CD4-positive, alpha-beta T cell treated with Interleukin-10 for 1 hour (primary cell): Measurements from ENCODE around the gene LAIR2.
"Not testable (repeated sequence)": the region's sequence is repeated elsewhere in the genome, so short reads cannot be mapped to it uniquely, and the experiment has no call there.

Experiments
- DNase-seq: peaks from one replicate; pipeline ENCODE4 v3.0.0-alpha.2; 2020

The LAIR2 gene

DNA sequence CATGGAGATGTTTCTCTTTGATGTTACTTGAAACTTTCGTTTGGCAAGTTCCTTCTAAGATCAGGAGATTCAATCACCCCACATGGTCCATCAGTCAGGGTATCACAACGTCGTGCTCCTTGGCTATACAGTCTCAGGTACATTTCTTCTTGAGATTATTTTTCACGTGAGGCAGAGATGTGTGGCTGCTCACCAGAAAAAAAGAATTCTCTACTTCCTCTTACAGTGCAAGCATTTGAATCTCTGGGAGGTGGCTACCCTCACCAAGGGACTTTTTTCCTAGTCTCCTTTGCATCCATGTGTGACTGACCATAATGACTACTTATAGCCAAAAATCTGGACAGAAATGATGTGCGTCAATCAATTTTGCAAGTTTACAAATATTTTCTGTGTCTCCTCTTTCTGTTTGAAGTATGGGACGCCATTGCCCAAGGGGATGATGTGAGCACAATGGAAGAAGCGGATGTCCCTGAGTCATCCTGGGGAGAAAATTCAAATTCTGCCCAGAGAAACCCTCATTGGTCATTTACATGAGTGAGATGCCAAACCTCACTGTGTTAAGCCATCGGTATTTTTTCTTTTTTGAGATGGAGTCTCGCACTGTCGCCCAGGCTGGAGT, 8.6 kb upstream of the LAIR2 start:
- no peak for DNase-seq

DNA sequence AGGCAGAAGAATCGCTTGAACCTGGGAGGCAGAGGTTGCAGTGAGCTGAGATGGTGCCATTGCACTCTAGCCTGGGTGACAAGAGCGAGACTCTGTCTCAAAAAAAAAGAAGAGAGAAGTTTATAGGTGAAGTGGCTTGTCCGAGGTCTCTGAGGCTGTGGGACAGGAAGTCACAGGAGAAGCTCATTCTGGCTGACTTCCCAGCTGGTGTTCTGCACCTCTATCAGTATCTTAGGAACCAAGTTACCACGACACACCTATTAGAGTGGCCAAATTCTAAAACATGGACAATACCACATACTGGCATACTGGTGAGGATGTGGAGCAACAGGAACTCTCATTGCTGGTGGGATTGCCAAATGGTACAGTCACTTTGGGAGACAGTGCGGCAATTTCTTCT, 7.3 kb upstream of the LAIR2 start:
- not testable (repeated sequence) for DNase-seq

DNA sequence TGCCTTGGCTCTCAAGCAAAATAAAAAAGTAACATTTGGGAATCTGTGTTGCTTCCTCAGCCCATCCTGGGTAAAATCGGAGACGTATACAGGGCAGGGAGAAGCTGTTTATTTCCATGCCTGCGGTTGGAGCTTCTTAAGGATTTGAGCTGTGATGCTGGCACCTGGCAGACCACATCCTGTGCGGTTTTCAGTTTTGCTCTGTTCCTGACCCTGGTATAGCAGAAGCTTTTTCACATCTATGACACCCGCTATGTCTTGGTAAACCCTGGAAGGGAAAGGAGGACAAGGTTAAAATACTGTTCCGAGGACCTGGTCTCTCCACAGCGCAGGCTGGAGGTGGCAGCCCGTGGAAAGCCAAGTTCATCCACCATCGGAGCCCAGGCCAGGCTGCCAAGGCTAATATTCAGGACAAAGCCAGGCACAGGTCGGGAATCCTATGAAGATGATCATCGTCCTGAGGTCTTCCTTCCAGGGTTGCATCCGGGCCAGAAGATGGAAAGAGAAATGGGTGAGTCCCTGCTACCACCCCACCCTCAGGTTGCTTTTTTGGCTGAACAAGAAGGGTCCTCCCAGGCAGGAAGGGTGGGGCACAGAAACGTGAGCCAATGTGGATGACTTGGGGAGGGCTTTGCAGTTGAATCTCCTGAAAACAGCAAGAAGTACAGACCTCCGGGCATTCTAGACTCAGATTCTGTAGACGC, 4.7 kb upstream of the LAIR2 start:
- peak; percentile 15 for DNase-seq

DNA sequence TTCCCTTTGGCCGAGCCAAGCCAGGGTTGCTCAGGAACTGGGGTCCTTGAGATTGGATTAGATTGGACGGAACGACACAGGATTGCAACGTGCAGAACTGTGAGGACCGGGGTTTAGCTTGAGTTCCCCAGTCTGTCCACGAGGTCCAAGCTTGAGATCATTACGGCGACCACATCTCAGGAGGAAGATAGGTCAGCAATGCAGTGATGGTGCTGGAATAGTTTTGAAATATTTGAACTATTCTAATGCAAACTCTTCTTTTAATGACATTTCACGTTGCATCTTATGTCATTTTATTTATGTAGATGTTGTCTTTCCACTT, 4.2 kb upstream of the LAIR2 start:
- not testable (repeated sequence) for DNase-seq

DNA sequence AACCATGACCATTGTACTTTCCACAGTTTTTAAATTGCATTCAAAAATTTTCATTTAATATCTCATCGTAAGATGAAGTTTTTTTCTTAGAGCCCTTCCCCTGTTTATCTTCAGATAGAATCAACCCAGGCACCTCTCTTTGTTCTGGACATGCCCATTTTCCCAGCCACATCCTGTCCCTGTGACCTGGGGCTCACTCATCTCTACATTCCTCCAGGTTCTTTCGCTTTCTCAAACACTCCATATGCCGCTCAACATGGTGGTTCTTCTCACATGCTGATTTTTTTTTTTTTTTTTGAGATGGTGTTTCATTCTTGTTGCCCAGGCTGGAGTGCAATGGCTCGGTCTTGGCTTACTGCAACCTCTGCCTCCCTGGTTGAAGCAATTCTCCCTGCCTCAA, 2.9 kb downstream of the LAIR2 start:
- DNase-seq: not testable (repeated sequence)

DNA sequence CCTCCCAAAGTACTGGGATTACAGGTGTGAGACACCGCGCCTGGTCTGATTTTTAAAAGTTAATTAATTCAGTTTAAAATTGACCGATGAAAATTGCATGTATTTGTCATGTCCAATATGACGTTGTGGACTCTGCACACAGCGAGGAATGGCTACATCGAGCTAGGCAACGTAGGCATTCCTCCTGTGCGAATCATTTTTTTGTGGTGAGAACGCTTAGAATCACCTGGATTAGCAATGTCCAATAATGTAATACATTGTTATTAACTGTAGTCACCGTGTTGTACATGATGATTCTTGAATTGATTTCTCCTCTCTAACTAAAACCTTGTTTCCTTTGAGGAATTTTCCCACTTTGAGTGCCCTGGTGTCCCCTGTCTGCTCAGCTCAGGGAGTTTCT, 3.4 kb downstream of the LAIR2 start:
- no peak for DNase-seq

DNA sequence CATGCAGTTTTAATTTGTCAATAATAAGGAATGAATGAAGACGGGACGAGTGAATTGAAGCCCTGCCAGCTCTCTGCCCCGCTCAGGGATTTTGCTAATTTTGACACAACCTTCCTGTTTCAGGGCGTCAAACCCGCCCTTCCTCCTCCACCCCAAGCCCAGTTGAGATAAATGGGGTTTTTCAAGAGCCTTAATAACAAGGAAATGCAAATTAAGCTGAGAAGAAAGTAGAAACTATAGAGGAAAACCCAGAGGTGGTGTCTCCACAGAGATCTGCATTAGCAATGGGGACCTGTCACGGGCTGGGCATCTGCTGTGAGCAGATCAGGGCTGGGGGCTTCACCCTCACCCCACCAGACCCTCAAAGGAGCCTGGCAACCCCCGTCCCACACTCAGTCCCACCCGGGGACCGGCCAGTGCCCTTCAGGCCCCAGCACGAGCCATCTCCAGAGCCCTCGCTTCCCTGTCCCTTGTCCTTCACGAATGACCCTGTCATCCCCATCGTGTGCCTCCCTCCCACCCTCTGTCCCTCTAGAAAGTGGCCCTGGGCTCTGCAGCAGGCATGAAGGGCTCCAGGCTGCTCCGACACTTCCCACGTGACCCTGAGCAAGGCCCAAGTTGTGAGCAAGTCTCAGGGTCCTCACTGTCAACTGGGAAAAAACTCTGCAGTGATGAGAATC, 4.5 kb downstream of the LAIR2 start:
- DNase-seq: not testable (repeated sequence)

DNA sequence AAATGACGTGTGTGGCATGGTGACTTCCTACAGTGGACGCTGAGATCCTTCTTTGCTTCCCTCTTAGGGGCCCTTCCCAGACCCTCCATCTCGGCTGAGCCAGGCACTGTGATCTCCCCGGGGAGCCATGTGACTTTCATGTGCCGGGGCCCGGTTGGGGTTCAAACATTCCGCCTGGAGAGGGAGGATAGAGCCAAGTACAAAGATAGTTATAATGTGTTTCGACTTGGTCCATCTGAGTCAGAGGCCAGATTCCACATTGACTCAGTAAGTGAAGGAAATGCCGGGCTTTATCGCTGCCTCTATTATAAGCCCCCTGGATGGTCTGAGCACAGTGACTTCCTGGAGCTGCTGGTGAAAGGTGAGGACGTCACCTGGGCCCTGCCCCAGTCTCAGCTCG, 5.2 kb downstream of the LAIR2 start:
- no peak for DNase-seq

DNA sequence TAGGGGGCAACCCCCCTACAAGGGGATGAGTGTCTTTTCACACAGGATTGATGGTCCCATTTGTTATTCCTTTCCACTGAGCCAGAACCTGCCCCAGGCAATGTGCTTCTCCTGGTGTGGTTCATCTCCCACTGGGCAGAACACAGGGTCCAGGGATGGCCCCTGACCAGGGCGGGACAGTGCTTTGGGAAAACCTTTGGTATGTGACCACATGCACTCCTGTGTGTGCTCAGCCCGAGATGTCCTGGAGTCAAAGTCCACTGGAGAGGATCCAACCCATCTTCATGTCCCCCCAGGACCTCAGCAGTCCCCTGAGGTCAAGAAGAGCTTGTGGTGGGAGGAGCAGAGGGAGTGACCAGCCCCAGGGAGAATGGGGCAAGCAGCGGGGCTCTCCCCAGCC, 5.9 kb downstream of the LAIR2 start:
- not testable (repeated sequence) for DNase-seq

DNA sequence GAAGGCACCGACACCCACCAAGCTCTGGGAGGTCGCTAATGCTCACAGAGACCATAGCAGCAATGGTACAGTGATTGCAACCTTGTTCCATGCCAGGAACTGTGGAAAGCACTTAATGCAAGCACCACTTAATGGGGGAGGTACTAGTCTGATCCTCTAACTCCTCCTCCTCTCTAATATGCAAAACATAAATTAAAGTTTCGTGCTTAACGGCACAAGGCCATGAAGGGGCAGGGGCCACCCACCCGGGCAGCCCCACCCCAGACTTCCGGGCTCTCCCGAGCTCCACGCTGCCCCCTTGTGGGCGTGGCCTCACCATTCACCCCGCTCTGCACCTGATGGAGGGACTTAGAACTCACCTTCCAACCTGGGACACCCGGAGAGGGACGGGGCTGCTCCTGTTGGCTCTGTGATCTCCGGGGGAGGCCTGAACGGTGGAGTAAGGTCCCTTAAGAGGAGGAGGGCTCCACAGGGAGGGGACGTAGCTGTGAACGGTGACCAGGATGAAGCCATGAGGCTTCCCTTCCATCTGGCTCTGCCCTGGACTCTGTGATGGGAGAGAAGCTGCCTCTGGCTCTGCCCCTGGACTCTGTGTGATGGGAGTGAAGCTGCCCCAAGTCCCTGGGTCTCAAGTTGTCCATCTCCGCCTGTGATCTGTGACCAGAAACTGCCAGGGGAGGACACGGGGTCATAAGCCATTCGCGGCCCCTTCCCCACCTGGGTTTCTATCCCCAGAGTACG, 6.7 kb downstream of the LAIR2 start:
- DNase-seq: not testable (repeated sequence)

DNA sequence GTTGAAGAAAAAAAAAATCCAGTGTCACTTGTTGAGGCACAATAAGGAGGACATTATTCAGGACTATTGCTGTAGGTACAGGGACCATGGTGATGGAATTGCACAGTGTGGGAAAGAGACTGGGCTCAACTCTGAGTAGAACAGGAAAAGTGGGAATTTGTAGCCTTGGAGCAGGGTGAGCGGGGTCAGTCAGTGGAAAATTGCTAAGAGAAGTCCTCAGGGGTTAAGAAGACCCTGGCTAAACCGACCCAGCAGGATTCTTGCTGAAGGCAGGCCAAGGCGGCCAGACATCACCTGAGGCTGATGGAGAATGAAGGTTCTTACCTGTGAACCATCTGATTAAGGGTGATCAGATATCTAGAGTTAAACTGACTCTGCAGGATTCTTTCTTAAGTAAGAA, 12.5 kb downstream of the LAIR2 start:
- DNase-seq: no peak

DNA sequence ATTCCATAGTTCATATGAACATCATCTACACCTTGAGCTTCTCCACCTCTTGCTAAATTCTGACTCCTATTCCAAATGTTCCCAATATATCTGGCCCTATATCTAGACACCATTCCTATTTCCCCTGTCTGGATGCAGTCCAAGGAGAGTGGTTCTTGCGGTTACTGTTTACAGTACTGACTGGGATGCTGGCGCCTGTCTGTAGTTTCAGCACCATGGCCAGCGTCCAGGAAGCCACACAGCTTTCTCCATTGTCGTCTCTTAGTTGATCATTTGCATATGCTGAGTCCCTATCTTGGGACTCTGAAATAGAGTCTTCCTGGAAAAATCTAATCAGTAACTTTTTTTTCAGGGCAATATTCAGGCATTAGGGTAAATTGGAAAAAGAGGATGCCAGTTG, 14.9 kb downstream of the LAIR2 start:
- peak; percentile 48 for DNase-seq

DNA sequence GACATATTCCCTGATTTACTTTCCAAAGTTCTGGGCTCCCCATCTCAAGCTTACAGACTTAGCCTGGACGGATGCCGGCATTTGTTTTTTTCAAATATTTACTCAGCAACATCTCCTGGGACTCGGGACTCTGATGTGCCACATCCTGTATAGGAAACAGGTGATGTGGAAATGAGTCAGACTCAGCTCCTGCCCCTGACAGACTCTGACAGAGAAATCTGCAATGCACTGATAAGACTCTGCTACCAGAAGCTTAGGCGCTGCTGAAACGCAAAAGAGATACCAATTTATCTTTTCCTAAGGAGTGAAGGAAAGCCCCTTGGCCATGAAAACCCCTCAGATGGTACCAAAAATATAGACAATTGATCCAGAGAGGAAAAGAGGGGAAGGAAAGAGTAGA, 16.2 kb downstream of the LAIR2 start:
- DNase-seq: no peak

DNA sequence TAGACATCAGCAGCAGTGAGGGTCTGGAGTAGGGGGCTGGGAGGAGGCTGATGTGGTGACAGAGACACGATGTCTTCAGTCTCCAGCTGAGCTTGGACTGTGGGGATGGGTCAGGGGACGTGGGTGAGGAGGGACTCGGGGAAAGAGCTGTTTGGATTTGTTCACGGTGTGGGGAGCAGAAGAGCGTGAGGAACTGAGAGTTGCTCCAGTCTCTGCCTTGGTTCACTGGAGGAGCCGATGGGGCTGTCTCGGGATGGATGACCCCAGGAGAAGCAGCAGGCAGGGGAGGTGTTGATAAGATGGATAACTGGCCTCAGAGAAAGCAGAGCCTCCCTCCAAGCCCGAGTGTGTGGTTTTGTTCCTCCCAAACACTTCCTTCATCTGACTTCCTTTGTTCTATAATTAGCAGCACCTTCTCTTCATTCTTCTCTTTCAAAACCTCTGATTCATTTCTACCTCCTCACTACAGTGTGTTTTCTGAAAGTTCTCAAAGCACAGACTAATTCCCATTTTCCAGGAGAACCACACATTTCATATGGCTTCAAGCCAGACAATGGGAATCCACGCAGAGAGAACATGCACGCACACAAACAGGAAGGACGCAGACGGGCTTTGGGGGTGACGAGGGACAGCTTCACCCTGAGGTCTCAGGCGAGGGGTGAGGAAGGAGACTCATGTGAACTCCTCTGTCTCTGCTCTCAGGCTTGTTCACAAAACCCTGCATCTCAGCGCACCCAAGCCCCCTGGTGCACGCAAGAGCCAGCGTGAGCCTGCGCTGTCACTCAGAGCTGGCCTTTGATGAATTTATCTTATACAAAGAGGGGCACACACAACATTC, 18.6 kb downstream of the LAIR2 start:
- no peak for DNase-seq

DNA sequence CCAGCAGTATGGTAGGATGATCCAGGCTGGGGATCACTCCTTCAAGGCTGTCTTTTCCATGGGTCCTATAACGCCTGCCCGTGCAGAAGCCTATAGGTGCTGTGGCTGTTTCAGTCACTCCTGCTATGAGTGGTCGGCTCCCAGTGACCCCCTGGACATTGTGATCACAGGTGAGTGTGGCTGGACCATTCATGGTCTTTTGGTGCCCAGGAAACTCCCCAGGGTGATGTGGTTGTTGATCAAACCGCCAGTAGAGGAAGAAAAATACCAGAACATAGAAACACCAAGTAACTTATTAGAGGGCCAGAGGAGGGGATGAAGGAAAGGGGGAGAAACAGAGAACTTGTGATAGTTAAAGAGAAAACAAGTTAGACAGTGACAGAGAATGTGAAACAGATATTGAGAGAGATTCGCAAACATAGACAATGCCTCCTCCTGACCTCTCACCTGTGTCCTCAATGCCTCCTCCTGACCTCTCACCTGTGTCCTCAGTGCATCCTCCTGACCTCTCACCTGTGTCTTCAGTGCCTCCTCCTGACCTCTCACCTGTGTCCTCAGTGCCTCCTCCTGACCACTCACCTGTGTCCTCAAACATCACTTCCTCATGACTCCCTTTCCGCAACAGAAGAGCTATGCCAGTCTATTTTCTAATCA, 19.4 kb downstream of the LAIR2 start:
- no peak for DNase-seq

DNA sequence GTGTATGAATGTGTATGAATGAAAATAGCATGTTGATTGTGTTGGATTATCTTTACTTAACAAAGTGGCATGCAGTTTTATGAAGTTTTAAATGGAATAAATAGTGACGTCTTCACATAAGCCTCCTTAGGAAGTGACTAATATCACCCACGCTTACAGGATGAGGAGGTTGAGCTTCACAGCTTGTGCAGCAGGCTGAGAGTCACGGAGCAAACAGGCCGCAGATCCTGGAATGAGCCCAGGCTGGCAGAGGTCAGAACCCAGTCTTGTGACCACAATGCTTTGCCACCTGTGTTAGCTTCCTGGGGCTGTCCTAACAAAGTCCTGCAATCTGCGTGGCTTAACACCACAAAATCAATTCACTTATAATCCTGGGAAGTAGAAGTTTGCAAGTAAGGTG, 20.8 kb downstream of the LAIR2 start:
- no peak for DNase-seq

DNA sequence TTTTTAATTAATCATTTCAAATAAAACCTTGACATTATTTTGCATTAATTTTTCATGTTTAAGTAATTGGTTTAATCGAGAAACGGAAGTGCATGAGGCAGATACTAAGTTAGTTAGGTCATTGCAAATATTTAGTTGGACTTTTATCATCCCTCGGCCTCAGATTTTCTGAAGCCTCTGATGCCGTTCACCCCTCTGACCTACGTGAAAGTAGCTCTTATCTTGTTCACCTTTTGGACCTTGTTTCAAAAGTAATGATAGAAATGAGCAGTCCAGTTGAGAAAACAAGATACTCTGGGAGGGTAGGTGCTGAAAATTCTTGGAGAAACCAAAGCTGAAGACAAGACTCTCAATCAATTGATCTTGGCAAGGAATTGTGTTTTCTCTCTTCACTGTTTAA, 23.0 kb downstream of the LAIR2 start:
- no peak for DNase-seq

DNA sequence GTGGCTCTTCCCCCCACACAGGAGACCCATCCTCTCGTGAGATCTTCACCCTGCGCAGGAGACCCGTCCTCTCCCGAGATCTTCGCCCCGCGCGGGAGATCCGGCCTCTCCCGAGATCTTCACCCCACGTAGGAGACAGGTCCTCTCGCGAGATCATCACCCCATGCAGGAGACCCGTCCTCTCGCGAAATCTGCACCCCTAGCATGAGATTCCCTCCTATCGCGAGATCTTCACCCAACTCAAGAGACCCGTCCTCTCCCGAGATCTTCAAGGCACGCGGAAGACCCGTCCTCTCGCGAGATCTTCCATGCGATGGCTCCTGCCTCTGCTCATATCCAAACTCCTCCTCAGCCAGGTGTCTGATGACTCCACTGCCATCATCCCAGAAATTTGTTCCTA, 24.3 kb downstream of the LAIR2 start:
- no peak for DNase-seq

DNA sequence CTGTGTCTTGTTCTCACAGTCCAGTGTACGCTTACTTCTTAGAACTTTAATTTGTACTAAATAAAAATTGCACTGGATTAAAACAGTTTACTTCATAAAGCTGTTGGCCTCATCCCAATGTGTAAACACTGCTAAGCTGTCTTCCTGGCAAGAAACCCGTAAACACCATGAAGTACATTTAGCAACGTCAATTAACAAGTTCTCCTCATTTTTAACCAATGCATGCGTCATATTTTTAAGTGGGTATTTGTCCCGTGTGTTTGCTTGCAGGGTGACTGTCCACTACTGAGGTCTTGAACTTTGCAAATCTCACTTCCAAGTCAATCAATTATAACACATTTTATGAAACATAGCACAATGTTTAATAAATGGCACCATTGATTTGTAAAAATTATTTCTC, 28.2 kb downstream of the LAIR2 start:
- no peak for DNase-seq

DNA sequence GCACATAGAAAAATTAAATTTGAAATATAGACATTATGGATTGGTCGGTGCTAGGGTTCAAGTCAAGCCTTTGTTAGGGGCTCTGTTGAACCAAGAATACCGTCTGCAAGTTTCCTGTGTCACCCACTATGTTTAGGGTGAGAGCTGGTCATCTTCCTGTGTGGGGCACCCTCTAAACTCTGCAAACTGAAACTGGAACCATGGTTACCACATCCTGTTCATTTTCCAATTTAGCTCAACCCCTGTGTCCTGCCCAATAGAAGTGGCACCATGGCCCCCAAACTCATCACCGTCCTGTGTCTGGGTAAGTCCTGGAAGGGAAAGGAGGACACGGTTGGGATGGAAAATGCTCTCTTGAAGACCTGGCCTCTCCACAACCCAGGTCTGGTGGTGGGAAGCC, 29.9 kb downstream of the LAIR2 start:
- peak; percentile 44 for DNase-seq

DNA sequence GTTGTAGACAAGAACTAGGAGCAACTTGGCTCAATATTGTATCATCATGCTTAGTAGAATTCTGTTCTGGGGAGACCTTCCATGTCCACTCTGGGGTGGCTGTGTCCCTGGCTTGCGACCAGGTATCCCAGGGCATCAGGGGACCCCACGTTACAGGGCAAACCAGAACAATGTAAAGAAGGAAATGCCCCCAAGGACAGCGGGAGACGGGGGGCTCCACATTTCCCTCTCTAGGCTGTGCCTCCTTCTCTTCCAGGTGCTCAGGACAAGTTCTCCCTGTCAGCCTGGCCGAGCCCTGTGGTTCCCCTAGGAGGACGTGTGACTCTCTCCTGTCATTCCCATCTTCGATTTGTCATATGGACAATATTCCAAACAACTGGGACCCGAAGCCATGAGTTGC, 30.8 kb downstream of the LAIR2 start:
- DNase-seq: no peak

DNA sequence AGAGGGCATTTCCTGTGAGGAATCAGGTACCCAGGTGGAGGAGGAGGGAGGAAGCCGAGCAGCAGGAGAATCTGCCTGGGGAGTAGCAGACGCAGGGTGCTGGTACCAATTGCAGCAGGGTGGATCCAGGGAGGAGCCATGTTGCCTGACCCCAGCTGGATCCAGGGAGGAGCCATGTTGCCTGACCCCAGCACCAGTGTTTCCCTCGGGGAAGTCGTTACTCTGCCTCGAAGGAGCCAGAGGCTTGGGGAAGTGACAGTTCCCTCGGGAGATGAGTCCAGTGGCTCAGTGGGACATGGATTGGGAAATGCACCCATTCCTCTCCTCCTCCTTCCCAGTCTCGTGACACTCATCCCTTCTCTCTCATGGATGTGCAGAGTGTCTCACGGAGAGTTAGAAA, 31.5 kb downstream of the LAIR2 start:
- no peak for DNase-seq
